Uterus (tissue), 2 donors: ENCODE results near the gene GATA3.

Experiments used
- POLR2A ChIP-seq, 2 donors: fragments of 450-650 bp; IDR thresholded peaks; one replicate each; pipeline ENCODE4 v1.6.1; 2016; ENCODE audit warnings: antibody characterized with exemption in 2 of 2, mild to moderate bottlenecking in 1 of 2, moderate library complexity in 1 of 2
- TF ChIP-seq, protein P1 (sequence below), 4 experiments: fragments of 200-600 bp in 2 of 4; fragments of 450-650 bp in 2 of 4; sonication (generic) in 2 of 4; IDR thresholded peaks; one replicate each; pipeline ENCODE4 v1.5.1; 2016 to 2019; ENCODE audit warnings: antibody characterized with exemption in 4 of 4, mild to moderate bottlenecking in 2 of 4, moderate library complexity in 1 of 4

DNA sequence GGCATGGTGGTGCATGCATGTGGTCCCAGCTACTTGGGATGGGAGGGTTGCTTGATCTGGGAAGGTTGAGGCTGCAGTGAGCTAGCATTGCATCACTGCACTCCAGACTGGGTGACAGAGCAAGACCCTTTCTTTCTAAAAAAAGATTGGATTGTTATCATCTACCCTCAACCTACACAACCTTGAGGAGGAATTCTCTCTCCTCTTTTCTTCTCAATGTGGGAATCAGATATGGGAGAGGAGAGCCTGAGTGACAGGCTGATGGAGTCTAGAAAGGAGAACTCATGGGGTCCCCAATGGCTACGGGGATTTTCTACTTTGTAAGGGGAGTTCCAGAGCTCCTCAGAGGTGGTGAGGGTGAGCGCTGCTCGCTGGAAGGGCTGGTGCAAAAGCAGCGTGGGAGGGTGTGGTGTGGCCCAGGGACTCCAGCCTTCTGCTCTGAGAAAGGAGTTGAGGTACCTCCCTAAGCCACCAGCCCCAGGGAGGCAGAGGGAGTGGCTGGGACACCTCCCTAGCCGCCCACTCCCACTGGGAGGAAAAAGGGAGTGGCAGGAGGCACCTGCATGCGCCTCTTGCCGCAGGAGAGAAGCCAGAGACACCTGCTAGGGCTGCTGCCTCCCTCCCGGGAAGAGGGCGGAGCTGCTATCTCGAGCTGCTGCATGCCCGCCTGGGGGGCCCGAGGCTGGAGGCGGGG lies 48.4 kb downstream of the GATA3 start:
- no peak for TF ChIP-seq POLR2A (IDR thresholded peaks at IDR 0.05)
- TF ChIP-seq, protein P1, sequence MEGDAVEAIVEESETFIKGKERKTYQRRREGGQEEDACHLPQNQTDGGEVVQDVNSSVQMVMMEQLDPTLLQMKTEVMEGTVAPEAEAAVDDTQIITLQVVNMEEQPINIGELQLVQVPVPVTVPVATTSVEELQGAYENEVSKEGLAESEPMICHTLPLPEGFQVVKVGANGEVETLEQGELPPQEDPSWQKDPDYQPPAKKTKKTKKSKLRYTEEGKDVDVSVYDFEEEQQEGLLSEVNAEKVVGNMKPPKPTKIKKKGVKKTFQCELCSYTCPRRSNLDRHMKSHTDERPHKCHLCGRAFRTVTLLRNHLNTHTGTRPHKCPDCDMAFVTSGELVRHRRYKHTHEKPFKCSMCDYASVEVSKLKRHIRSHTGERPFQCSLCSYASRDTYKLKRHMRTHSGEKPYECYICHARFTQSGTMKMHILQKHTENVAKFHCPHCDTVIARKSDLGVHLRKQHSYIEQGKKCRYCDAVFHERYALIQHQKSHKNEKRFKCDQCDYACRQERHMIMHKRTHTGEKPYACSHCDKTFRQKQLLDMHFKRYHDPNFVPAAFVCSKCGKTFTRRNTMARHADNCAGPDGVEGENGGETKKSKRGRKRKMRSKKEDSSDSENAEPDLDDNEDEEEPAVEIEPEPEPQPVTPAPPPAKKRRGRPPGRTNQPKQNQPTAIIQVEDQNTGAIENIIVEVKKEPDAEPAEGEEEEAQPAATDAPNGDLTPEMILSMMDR (IDR thresholded peaks at IDR 0.05), result no peak
